Measurements from ENCODE around the gene FANCI. TPM values are rescaled to one million over a fixed set of nuclear protein-coding genes. Genes with fewer than 3 reads are reported as not detected.

FANCI gene
- total and polyA plus RNA-seq, 3 donors from 2014 or later: 45.0 to 63.6 (median 56.0) TPM

DNA sequence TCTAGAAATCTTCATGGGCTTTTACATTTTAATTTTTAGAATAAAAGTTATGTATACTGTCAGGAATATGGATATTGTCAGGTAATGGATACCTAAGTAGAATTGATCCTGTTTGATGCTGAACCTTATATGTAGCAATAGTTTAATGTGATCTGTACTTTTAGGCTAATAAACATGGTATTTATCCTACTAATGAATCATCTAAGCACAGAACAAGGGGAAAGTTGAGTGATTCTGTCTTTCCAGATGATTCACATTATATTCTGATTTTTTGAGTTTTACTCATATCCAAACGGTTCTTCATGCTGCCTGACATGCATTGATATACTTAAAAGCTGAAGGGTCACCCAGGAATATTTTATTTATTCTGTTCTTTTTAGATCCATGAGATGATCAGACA is 34.5 kb downstream of the FANCI start:
- no peak for TF ChIP-seq POLR2A (IDR thresholded peaks at IDR 0.05)
- TF ChIP-seq, protein P1, sequence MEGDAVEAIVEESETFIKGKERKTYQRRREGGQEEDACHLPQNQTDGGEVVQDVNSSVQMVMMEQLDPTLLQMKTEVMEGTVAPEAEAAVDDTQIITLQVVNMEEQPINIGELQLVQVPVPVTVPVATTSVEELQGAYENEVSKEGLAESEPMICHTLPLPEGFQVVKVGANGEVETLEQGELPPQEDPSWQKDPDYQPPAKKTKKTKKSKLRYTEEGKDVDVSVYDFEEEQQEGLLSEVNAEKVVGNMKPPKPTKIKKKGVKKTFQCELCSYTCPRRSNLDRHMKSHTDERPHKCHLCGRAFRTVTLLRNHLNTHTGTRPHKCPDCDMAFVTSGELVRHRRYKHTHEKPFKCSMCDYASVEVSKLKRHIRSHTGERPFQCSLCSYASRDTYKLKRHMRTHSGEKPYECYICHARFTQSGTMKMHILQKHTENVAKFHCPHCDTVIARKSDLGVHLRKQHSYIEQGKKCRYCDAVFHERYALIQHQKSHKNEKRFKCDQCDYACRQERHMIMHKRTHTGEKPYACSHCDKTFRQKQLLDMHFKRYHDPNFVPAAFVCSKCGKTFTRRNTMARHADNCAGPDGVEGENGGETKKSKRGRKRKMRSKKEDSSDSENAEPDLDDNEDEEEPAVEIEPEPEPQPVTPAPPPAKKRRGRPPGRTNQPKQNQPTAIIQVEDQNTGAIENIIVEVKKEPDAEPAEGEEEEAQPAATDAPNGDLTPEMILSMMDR (IDR thresholded peaks at IDR 0.05): no peak
- H3K27ac ChIP-seq: no peak overlapping the region
- intact Hi-C loops (cut with DNase I; ENCODE audit: low total_unique reads): no loop called here
- no peaks in the 10 kb centered on the region for H3K36me3 ChIP-seq (ENCODE audit: low read depth, missing control alignments)
- H3K27me3 ChIP-seq: no peaks in the 10 kb centered on the region
- no peak for DNase-seq
- H3K9me3 ChIP-seq: no peaks in the 10 kb centered on the region
- 90 to 94% methylated on average over 1 of the region's 1 CpG for WGBS, 2 donors
- H3K4me1 ChIP-seq: no peaks in the 10 kb centered on the region
- no peak overlapping the region for H3K4me3 ChIP-seq

DNA sequence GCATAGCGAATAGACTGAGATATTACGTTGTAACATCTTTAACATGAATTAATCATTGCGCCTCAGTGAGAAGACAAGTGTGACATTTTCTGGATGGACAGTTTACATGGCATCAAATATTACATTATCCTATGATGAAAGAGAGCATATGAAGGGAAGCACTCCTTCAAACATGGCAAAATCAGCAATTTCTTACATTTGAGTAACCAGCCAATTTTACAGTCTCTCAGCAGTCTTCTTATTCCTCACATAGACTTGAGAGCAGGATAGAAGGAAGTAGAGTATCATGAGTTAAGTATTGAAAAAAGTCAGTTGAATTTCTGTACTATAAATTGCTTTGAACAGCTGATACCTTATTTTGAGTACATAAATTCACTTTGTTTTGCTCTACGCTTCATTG is 38.9 kb downstream of the FANCI start:
- no peak for DNase-seq
- no peak for TF ChIP-seq POLR2A (IDR thresholded peaks at IDR 0.05)
- TF ChIP-seq, protein P1 (IDR thresholded peaks at IDR 0.05): no peak
- 92 to 94% methylated on average over 4 of the region's 4 CpGs for WGBS, 2 donors

DNA sequence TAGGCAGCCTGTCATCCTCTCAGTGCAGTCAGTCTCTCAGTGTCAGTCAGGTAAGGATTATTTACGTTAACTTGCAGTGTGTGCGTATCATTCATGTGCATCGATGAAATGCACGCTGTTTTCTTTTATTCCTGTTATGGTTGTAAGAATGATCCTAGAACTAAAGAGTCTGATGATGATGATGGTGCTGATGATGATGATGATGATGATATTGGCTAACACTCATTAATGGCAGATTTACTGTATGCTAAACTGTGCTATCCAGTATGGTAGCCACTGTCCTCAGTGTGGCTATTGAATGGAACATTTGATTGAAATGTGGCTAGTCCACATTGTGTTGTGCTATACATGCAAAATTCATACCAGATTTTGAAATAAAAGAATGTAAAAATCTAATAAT is 39.4 kb downstream of the FANCI start:
- Histone ChIP-seq H3K27ac (no peak overlapping the region), H3K4me3 (no peak overlapping the region), H3K36me3 (ENCODE audit: low read depth, missing control alignments) (no peaks in the 10 kb centered on the region), H3K4me1 (no peaks in the 10 kb centered on the region), H3K27me3 (no peaks in the 10 kb centered on the region), H3K9me3 (no peaks in the 10 kb centered on the region)
- WGBS, 2 donors: 85 to 89% methylated on average over 4 of the region's 4 CpGs
- DNase-seq: no peak
- no peak for TF ChIP-seq POLR2A (IDR thresholded peaks at IDR 0.05)
- TF ChIP-seq, protein P1 (IDR thresholded peaks at IDR 0.05): no peak
- intact Hi-C loops (cut with DNase I; ENCODE audit: low total_unique reads): no loop called here

More for the DNA sequence above, 38.9 kb downstream of the FANCI start:
- H3K36me3 ChIP-seq (ENCODE audit: low read depth, missing control alignments): no peaks in the 10 kb centered on the region
- no peaks in the 10 kb centered on the region for H3K27me3 ChIP-seq
- no peaks in the 10 kb centered on the region for H3K4me1 ChIP-seq
- no peak overlapping the region for H3K4me3 ChIP-seq
- no peak overlapping the region for H3K27ac ChIP-seq
- H3K9me3 ChIP-seq: no peaks in the 10 kb centered on the region
- intact Hi-C loops (cut with DNase I; ENCODE audit: low total_unique reads): no loop called here

DNA sequence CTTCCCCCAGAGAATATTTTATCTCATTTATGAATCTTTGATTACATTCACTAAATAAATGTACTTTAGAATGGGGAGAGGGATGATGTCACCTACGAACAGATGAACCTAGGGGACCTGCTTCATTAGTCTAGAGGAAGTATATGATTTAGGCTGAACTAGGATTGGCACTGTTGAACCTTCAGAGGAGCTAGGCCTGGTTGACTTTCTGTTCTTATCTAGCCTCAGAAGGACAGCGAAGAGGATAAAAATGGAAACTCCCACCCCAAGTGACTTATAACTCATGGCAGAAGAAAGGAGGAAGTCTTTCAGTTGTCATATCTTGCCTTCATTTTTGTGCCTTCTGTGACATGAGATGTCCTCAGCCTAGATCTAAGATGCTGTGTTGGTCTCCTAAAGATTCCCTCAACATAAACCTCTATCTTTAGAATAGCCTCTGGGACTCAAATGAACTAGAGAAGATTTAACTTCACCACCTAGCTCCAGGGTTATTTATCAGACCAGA is 48.2 kb downstream of the FANCI start:
- Histone ChIP-seq H3K27ac (no peak overlapping the region), H3K9me3 (no peaks in the 10 kb centered on the region), H3K27me3 (no peaks in the 10 kb centered on the region), H3K4me3 (no peak overlapping the region), H3K36me3 (ENCODE audit: low read depth, missing control alignments) (no peaks in the 10 kb centered on the region), H3K4me1 (no peaks in the 10 kb centered on the region)
- TF ChIP-seq, protein P1 (IDR thresholded peaks at IDR 0.05): no peak
- no peak for TF ChIP-seq POLR2A (IDR thresholded peaks at IDR 0.05)
- no peak for DNase-seq
- intact Hi-C loops (cut with DNase I; ENCODE audit: low total_unique reads): no loop called here
- 86 to 94% methylated on average over 2 of the region's 2 CpGs for WGBS, 2 donors

DNA sequence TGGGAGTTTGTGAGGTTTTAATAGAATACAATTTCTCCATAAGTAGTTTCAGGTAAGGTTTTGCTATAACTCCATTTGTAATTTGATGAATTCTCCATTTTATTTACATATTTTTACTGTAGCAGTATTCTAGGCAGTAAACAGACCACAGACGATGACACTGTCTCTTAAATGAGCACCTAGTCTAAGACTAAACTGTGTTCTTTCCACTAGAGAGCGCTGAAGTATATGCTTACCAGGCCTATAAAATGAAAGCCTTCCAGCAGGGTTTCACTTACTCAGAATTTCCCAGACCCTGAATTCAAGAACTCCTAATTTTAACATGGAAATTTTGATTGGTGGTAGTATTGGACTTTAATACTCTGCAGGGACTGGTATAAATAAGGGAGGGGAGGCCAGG is 49.2 kb downstream of the FANCI start:
- H3K4me3 ChIP-seq: no peak overlapping the region
- H3K4me1 ChIP-seq: no peaks in the 10 kb centered on the region
- intact Hi-C loops (cut with DNase I; ENCODE audit: low total_unique reads): no loop called here
- no peaks in the 10 kb centered on the region for H3K36me3 ChIP-seq (ENCODE audit: low read depth, missing control alignments)
- 93 to 98% methylated on average over 2 of the region's 2 CpGs for WGBS, 2 donors
- no peaks in the 10 kb centered on the region for H3K9me3 ChIP-seq
- DNase-seq: no peak
- TF ChIP-seq, protein P1 (IDR thresholded peaks at IDR 0.05): no peak
- no peak for TF ChIP-seq POLR2A (IDR thresholded peaks at IDR 0.05)
- H3K27me3 ChIP-seq: no peaks in the 10 kb centered on the region
- H3K27ac ChIP-seq: no peak overlapping the region
